Uterus (tissue), 2 donors: ENCODE results near the gene HTR4.

Source experiments
- POLR2A ChIP-seq, 2 donors: fragments of 450-650 bp; IDR thresholded peaks; one replicate each; pipeline ENCODE4 v1.6.1; 2016; ENCODE audit warnings: antibody characterized with exemption in 2 of 2, mild to moderate bottlenecking in 1 of 2, moderate library complexity in 1 of 2
- TF ChIP-seq, protein P1 (sequence below), 4 experiments: fragments of 200-600 bp in 2 of 4; fragments of 450-650 bp in 2 of 4; sonication (generic) in 2 of 4; IDR thresholded peaks; one replicate each; pipeline ENCODE4 v1.5.1; 2016 to 2019; ENCODE audit warnings: antibody characterized with exemption in 4 of 4, mild to moderate bottlenecking in 2 of 4, moderate library complexity in 1 of 4

GRCh38 chr5:148437249-148437648, 217.1 kb downstream of the HTR4 start:
- TF ChIP-seq, protein P1, sequence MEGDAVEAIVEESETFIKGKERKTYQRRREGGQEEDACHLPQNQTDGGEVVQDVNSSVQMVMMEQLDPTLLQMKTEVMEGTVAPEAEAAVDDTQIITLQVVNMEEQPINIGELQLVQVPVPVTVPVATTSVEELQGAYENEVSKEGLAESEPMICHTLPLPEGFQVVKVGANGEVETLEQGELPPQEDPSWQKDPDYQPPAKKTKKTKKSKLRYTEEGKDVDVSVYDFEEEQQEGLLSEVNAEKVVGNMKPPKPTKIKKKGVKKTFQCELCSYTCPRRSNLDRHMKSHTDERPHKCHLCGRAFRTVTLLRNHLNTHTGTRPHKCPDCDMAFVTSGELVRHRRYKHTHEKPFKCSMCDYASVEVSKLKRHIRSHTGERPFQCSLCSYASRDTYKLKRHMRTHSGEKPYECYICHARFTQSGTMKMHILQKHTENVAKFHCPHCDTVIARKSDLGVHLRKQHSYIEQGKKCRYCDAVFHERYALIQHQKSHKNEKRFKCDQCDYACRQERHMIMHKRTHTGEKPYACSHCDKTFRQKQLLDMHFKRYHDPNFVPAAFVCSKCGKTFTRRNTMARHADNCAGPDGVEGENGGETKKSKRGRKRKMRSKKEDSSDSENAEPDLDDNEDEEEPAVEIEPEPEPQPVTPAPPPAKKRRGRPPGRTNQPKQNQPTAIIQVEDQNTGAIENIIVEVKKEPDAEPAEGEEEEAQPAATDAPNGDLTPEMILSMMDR (IDR thresholded peaks at IDR 0.05) = no peak
- no peak for TF ChIP-seq POLR2A (IDR thresholded peaks at IDR 0.05)
